Esophagus squamous epithelium (tissue), 5 donors: ENCODE results near the gene ZNF593. TPM values are rescaled to one million over a fixed set of nuclear protein-coding genes. Genes with fewer than 3 reads are reported as not detected.
A peak's percentile ranks its signal among the peaks of the same experiment; 100 is the strongest.

ENCODE experiments used
- DNase-seq: peaks from one replicate; lab custom pipeline; 2025; lab: John Stamatoyannopoulos, UW
- H3K27ac ChIP-seq, 4 donors: fragments of 200-600 bp; sonication (generic); one replicate each; pipeline ENCODE4 v1.5.1; 2016 to 2019; ENCODE audit warnings: mild to moderate bottlenecking in 1 of 4
- H3K27me3 ChIP-seq, 4 donors: fragments of 200-600 bp; sonication (generic); 1 replicate in 3 of 4; 2 replicates in 1 of 4; pipeline versions ENCODE4 v1.5.1 to v1.6.0; 2017 to 2021; ENCODE audit warnings: antibody characterized with exemption in 1 of 4
- H3K36me3 ChIP-seq, 3 donors: fragments of 200-600 bp; sonication (generic); one replicate each; pipeline ENCODE4 v1.5.1; 2016 to 2019
- H3K4me1 ChIP-seq, 3 donors: fragments of 200-600 bp; sonication (generic); one replicate each; pipeline ENCODE4 v1.5.1; 2017 to 2019
- H3K4me3 ChIP-seq, 4 donors: fragments of 200-600 bp; sonication (generic); 1 replicate in 3 of 4; 2 replicates in 1 of 4; pipeline ENCODE4 v1.5.1; 2016 to 2019; ENCODE audit warnings: mild to moderate bottlenecking in 2 of 4, moderate library complexity in 1 of 4
- H3K9me3 ChIP-seq, 3 donors: fragments of 200-600 bp; sonication (generic); one replicate each; pipeline ENCODE4 v1.5.1; 2016 to 2019
- POLR2A ChIP-seq, 4 donors: fragments of 450-650 bp; IDR thresholded peaks; one replicate each; pipeline ENCODE4 v1.6.1; 2017; ENCODE audit warnings: antibody characterized with exemption in 4 of 4, mild to moderate bottlenecking in 4 of 4, moderate library complexity in 3 of 4
- WGBS, 2 donors: methylation state at CpG; one replicate each; pipeline ENCODE4 v1.1.5; 2018; 5-methylcytosine and 5-hydroxymethylcytosine counted together
- intact Hi-C: fragments of 100-400 bp; cut with DNase I; formaldehyde crosslinking; loops from one replicate; pipeline ENCODE4 v1.15.0; 2022
- total RNA-seq, 4 donors: library from RNA; depleted of rRNA; stranded (reverse); fragments of >200 nt; gene quantifications; one replicate each; pipeline ENCODE4 v1.1.0, GENCODE V29; 2016
- TF ChIP-seq, protein P1 (sequence below), 6 experiments: fragments of 450-650 bp in 4 of 6; fragments of 200-600 bp in 2 of 6; sonication (generic) in 2 of 6; IDR thresholded peaks; one replicate each; pipeline ENCODE4 v1.5.1; 2016 to 2019; ENCODE audit warnings: antibody characterized with exemption in 6 of 6, mild to moderate bottlenecking in 4 of 6, moderate library complexity in 4 of 6
- donor health status: DM: yes; HTN: yes; CAD: no.

The ZNF593 gene
- total RNA-seq, 4 donors from 2014 or later: 19.2 to 45.6 (median 24.7) TPM

DNA sequence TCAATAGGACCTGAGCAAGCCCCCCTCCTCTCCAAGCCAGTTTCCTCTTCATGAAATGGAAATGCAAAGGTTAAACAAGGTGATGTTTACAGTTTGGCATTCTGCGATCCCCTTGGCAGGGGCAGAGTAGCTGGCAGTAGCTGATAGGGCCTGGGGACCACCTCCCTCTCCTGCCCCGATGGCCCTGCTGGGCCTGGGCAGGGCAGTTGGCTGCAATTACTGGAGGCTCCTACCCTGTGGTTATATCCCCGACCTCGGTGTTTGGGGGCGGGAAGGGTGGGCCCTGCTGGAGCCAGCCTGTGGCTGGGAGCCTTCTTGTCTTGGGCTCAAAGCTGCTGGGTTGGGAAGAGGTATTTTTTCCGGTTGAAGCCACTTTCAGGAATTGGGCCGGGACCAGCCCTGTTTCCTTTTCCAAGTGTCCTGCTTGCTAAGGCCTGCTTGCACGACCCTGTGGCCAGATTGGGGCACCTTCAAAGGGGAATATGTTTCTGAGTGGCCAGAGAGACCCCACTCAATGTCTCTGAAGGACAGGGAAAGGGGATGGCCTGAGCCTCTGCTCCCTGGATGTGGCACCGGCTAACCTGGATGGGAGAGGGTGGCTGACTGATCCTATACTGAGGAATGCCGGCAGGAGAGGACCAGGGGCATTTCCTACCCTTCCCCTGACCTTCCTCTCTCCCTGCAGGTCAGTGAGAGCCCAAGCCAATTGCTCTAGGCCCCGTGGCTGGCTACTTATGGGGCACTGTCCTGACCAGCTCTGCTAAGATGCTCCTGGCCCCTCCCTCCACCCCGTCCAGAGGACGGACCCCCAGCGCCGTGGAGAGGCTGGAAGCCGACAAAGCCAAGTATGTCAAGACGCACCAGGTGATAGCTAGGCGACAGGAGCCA is 8.9 kb upstream of the ZNF593 start:
- Histone ChIP-seq H3K27ac (peak overlapping the region in 2 of 4 donors; percentile 39 to 68), H3K9me3 (no peaks in the 10 kb centered on the region), H3K27me3 (peaks cover 0 to 66% (median 0%) of the 10 kb centered on the region in 4 donors), H3K4me3 (peak overlapping the region; percentile 31 to 75 (median 54)), H3K4me1 (peaks cover 21 to 60% (median 31%) of the 10 kb centered on the region in 3 donors), H3K36me3 (no peaks in the 10 kb centered on the region)
- TF ChIP-seq POLR2A (IDR thresholded peaks at IDR 0.05): no peak
- TF ChIP-seq, protein P1, sequence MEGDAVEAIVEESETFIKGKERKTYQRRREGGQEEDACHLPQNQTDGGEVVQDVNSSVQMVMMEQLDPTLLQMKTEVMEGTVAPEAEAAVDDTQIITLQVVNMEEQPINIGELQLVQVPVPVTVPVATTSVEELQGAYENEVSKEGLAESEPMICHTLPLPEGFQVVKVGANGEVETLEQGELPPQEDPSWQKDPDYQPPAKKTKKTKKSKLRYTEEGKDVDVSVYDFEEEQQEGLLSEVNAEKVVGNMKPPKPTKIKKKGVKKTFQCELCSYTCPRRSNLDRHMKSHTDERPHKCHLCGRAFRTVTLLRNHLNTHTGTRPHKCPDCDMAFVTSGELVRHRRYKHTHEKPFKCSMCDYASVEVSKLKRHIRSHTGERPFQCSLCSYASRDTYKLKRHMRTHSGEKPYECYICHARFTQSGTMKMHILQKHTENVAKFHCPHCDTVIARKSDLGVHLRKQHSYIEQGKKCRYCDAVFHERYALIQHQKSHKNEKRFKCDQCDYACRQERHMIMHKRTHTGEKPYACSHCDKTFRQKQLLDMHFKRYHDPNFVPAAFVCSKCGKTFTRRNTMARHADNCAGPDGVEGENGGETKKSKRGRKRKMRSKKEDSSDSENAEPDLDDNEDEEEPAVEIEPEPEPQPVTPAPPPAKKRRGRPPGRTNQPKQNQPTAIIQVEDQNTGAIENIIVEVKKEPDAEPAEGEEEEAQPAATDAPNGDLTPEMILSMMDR (IDR thresholded peaks at IDR 0.05): no peak
- intact Hi-C loops: loop anchor here (10.0 kb wide), 1 partner anchor 154 kb away; the partner anchor contains the start of gene CD52
- WGBS, 2 donors: 57 to 60% methylated on average over 3 to 7 of the region's 18 CpGs
- DNase-seq: no peak

DNA sequence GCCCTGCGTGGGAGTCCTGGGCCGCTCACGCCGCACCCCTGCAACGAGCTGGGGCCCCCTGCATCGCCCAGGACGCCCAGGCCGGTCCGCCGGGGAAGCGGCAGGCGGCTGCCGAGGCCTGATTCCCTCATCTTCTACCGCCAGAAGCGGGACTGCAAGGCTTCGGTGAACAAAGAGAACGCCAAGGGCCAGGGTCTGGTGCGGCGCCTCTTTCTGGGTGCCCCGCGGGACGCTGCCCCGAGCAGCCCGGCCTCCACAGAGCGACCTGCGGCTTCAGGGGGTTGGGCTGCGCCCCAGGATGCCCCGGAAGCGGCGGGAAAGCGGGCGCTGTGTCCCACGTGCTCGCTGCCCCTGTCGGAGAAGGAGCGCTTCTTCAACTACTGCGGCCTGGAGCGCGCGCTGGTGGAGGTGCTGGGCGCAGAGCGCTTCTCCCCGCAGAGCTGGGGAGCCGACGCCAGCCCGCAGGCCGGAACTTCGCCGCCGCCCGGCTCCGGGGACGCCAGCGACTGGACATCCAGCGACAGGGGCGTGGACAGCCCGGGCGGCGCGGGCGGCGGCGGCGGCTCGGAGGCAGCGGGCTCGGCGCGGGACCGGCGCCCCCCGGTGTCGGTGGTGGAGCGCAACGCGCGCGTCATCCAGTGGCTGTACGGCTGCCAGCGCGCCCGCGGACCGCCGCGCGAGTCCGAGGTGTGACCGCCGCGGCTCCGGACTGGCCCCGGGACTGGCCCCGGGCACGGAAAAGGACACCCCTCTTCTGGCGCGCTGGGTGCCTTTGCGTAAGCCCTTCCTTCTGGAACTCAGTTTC is 8.1 kb upstream of the ZNF593 start:
- no peaks in the 10 kb centered on the region for H3K9me3 ChIP-seq
- peaks cover 21 to 59% (median 30%) of the 10 kb centered on the region in 3 donors for H3K4me1 ChIP-seq
- 0% methylated on average over 2 of the region's 98 CpGs; no CpG with 5 or more reads in 1 of the 2 donors for WGBS, 2 donors
- TF ChIP-seq POLR2A (IDR thresholded peaks at IDR 0.05): no peak
- TF ChIP-seq, protein P1 (IDR thresholded peaks at IDR 0.05): peak in 3 of 6 experiments; percentile 8 to 28 (median 20)
- no peak for DNase-seq
- intact Hi-C loops: loop anchor here (10.0 kb wide), 1 partner anchor 153 kb away; the partner anchor contains the start of gene CD52
- H3K27ac ChIP-seq: peak overlapping the region; percentile 19 to 68 (median 50)
- H3K36me3 ChIP-seq: no peaks in the 10 kb centered on the region
- H3K4me3 ChIP-seq: peak overlapping the region; percentile 31 to 75 (median 54)
- peaks cover 0 to 58% (median 0%) of the 10 kb centered on the region in 4 donors for H3K27me3 ChIP-seq

DNA sequence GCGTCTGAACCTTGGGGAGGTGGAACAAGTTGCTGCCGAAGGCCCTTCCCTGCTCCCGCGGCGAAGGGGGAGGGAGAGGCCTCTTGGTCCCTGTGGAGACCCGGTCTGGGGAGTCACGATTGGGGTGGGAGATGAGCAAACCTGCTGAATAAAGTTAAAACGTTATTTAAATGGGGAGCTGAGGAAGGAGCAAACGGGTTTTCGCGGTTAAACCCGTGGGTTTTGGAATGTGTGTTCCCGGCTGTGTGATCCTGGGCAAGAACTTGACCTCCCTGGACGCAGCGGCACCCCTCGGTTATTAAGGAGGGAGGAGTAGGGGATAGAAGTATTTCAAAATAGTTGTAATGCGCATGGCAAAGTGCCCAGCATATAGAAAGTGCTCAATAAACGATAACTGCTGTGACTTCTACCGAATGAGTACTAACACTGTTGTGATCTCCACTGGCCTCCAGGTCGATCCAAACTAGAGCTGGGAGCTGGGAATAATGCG is 7.4 kb upstream of the ZNF593 start:
- Histone ChIP-seq H3K4me3 (peak overlapping the region; percentile 31 to 75 (median 54)), H3K4me1 (peaks cover 21 to 52% (median 27%) of the 10 kb centered on the region in 3 donors), H3K36me3 (no peaks in the 10 kb centered on the region), H3K9me3 (no peaks in the 10 kb centered on the region), H3K27ac (peak overlapping the region in 3 of 4 donors; percentile 43 to 68 (median 58)), H3K27me3 (peaks cover 0 to 51% (median 0%) of the 10 kb centered on the region in 4 donors)
- TF ChIP-seq, protein P1 (IDR thresholded peaks at IDR 0.05): no peak
- TF ChIP-seq POLR2A (IDR thresholded peaks at IDR 0.05): no peak
- intact Hi-C loops: loop anchor here (10.0 kb wide), 1 partner anchor 153 kb away; the partner anchor contains the start of gene CD52
- 34 to 36% methylated on average over 15 to 16 of the region's 21 CpGs for WGBS, 2 donors
- no peak for DNase-seq

DNA sequence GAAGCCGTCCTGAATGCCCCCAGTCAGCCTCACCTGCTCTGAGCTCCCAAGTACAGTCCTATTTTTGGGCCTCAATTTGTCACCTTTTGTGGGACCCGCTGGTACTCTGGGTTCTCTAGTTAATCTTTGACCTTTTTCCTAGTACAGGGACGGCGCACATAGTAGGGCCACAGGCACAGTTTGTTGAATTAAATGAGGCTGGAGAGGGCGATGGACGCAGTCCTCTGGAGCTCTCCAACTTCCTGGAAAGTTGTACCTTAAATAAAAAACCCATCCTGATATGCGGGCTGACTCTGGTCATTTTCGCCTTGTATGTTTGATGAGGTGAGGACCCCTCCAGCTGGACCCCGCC is 6.0 kb upstream of the ZNF593 start:
- peaks cover 18 to 44% (median 23%) of the 10 kb centered on the region in 3 donors for H3K4me1 ChIP-seq
- H3K36me3 ChIP-seq: no peaks in the 10 kb centered on the region
- peak overlapping the region in 3 of 4 donors; percentile 34 to 72 (median 51) for H3K4me3 ChIP-seq
- no peak for DNase-seq
- H3K9me3 ChIP-seq: no peaks in the 10 kb centered on the region
- WGBS, 2 donors: 63 to 73% methylated on average over 4 to 8 of the region's 9 CpGs
- peak overlapping the region in 1 of 4 donors; percentile 33 for H3K27ac ChIP-seq
- intact Hi-C loops: loop anchor here (10.0 kb wide), 1 partner anchor 151 kb away; the partner anchor contains the start of gene CD52
- peaks cover 0 to 37% (median 0%) of the 10 kb centered on the region in 4 donors for H3K27me3 ChIP-seq
- no peak for TF ChIP-seq POLR2A (IDR thresholded peaks at IDR 0.05)
- TF ChIP-seq, protein P1 (IDR thresholded peaks at IDR 0.05): no peak
